ENCODE measurements around the gene F2RL3. TPM values are rescaled to one million over a fixed set of nuclear protein-coding genes. Genes with fewer than 3 reads are reported as not detected.
"Not testable (repeated sequence)": the region's sequence is repeated elsewhere in the genome, so short reads cannot be mapped to it uniquely, and the experiment has no call there.

Gene F2RL3
- total and polyA plus RNA-seq, 3 experiments from 2014 or later = not detected

DNA sequence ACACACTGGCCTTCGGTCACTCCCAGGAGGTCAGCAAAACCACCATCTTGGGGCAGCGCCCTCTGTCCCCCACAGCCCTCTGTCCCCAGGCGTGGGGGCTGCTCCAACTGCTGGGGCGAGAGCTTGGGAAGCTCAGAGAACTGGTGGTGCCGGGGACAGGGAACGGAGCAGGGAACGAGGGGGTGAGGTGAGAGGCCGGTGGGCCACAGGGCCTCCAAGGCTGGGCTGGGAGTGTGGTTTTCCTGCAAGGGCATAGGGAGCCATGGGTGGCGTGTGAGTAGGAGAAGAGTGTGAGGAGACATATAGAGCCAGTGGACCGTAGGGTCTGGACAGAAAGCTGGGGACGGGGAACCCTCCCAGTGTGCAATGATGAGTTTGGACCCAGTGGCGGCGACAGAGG is 34.1 kb downstream of the F2RL3 start:
- Mint-ChIP-seq H3K4me1 (no peaks in the 10 kb centered on the region), H3K27ac (no peak overlapping the region), H3K4me3 (no peak overlapping the region), H3K27me3 (peaks cover 8 to 27% of the 10 kb centered on the region in 2 donors), H3K36me3 (peaks cover 0 to 6% (median 5%) of the 10 kb centered on the region in 3 donors), H3K9me3 (peaks cover 0 to 12% (median 9%) of the 10 kb centered on the region in 5 donors)
- H3K36me3 ChIP-seq (ENCODE audit: insufficient read depth, low read length) = no peaks in the 10 kb centered on the region
- H3K9me3 ChIP-seq (ENCODE audit: low read length) = no peaks in the 10 kb centered on the region
- ChIA-PET POLR2A (no interaction called here), CTCF (no interaction called here)
- H3K4me3 ChIP-seq (ENCODE audit: low read length) = no peak overlapping the region
- H3K27ac ChIP-seq (ENCODE audit: low read depth, low read length) = no peak overlapping the region
- H3K4me1 ChIP-seq (ENCODE audit: insufficient read depth, low read length) = no peaks in the 10 kb centered on the region
- no peak for DNase-seq
- no peaks in the 10 kb centered on the region for H3K27me3 ChIP-seq (ENCODE audit: insufficient read depth, low read length, poor library complexity, severe bottlenecking)

DNA sequence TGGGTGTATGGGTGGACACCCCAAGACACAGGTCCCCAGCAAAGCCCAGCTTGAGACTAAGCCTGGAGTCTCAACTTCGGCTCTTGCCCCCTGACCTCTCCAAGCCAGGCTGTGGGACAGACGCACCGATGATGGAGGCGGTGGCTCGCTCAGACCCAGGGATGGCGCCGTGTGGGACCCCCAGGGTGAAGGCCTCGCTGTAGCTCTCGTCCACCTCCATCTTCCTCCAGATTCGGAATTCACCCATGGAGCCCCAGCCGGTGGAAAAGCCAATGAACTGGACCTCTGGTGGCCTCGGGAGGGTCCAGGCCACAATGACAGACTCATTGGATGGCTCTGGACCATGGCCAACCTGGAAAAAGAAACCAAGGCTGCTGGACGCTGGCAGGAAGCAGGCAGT is 39.1 kb downstream of the F2RL3 start:
- Mint-ChIP-seq H3K27ac (no peak overlapping the region), H3K9me3 (peaks cover 0 to 24% (median 12%) of the 10 kb centered on the region in 5 donors), H3K27me3 (peaks cover 10 to 33% of the 10 kb centered on the region in 2 donors), H3K4me3 (no peak overlapping the region), H3K36me3 (peaks cover 0 to 10% (median 5%) of the 10 kb centered on the region in 3 donors), H3K4me1 (no peaks in the 10 kb centered on the region)
- no peak for DNase-seq
- ChIA-PET POLR2A (no interaction called here), CTCF (no interaction called here)
- Histone ChIP-seq H3K27ac (ENCODE audit: low read depth, low read length) (no peak overlapping the region), H3K27me3 (ENCODE audit: insufficient read depth, low read length, poor library complexity, severe bottlenecking) (no peaks in the 10 kb centered on the region), H3K9me3 (ENCODE audit: low read length) (no peaks in the 10 kb centered on the region), H3K4me3 (ENCODE audit: low read length) (no peak overlapping the region), H3K36me3 (ENCODE audit: insufficient read depth, low read length) (no peaks in the 10 kb centered on the region), H3K4me1 (ENCODE audit: insufficient read depth, low read length) (no peaks in the 10 kb centered on the region)

DNA sequence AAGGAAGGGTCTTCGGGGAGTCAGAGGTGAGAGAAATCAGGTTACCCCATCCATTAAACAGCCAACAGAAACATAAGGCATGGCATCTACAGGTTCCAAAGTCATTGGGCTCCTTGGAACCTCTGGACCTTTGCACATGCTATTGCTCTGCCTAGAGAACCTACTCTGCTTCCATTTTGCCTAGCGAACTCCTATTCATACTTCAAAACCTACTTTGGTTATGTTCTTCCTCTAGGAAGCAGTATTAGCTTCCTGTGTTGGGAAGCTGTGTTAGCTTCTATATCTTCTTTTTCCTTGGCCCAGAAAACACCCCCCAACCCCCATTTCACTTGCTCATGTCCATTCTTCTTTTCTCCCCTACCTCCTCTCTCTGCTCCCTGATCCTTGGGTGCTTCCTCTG is 39.6 kb downstream of the F2RL3 start:
- Histone ChIP-seq H3K4me3 (ENCODE audit: low read length) (no peak overlapping the region), H3K27me3 (ENCODE audit: insufficient read depth, low read length, poor library complexity, severe bottlenecking) (no peaks in the 10 kb centered on the region), H3K27ac (ENCODE audit: low read depth, low read length) (no peak overlapping the region), H3K4me1 (ENCODE audit: insufficient read depth, low read length) (no peaks in the 10 kb centered on the region), H3K36me3 (ENCODE audit: insufficient read depth, low read length) (no peaks in the 10 kb centered on the region), H3K9me3 (ENCODE audit: low read length) (no peaks in the 10 kb centered on the region)
- H3K4me3 Mint-ChIP-seq = no peak overlapping the region
- DNase-seq = no peak
- ChIA-PET CTCF (no interaction called here), POLR2A (no interaction called here)
- no peak overlapping the region for H3K27ac Mint-ChIP-seq
- H3K9me3 Mint-ChIP-seq = peaks cover 3 to 25% (median 14%) of the 10 kb centered on the region in 5 donors
- no peaks in the 10 kb centered on the region for H3K4me1 Mint-ChIP-seq
- H3K36me3 Mint-ChIP-seq = peaks cover 0 to 10% (median 5%) of the 10 kb centered on the region in 3 donors
- peaks cover 10 to 33% of the 10 kb centered on the region in 2 donors for H3K27me3 Mint-ChIP-seq

- H3K27me3 Mint-ChIP-seq = peaks cover 10 to 33% of the 10 kb centered on the region in 2 donors
- H3K36me3 Mint-ChIP-seq = peaks cover 0 to 10% (median 5%) of the 10 kb centered on the region in 3 donors
- Histone ChIP-seq H3K4me3 (ENCODE audit: low read length) (no peak overlapping the region), H3K27ac (ENCODE audit: low read depth, low read length) (no peak overlapping the region), H3K36me3 (ENCODE audit: insufficient read depth, low read length) (no peaks in the 10 kb centered on the region), H3K4me1 (ENCODE audit: insufficient read depth, low read length) (no peaks in the 10 kb centered on the region), H3K27me3 (ENCODE audit: insufficient read depth, low read length, poor library complexity, severe bottlenecking) (no peaks in the 10 kb centered on the region), H3K9me3 (ENCODE audit: low read length) (no peaks in the 10 kb centered on the region)
- ChIA-PET CTCF (no interaction called here), POLR2A (no interaction called here)
- no peak for DNase-seq
- H3K9me3 Mint-ChIP-seq = peaks cover 6 to 31% (median 20%) of the 10 kb centered on the region in 5 donors
- no peak overlapping the region for H3K4me3 Mint-ChIP-seq
- H3K4me1 Mint-ChIP-seq = no peaks in the 10 kb centered on the region
- no peak overlapping the region for H3K27ac Mint-ChIP-seq
Measured at GRCh38 chr19:16928916-16929315, 40.1 kb downstream of the F2RL3 start.

- peaks cover 16 to 43% (median 32%) of the 10 kb centered on the region in 5 donors for H3K9me3 Mint-ChIP-seq
- no peak for DNase-seq
- ChIA-PET CTCF (no interaction called here), POLR2A (no interaction called here)
- no peaks in the 10 kb centered on the region for H3K27me3 ChIP-seq (ENCODE audit: insufficient read depth, low read length, poor library complexity, severe bottlenecking)
- H3K4me3 ChIP-seq (ENCODE audit: low read length) = no peak overlapping the region
- H3K9me3 ChIP-seq (ENCODE audit: low read length) = no peaks in the 10 kb centered on the region
- no peak overlapping the region for H3K27ac ChIP-seq (ENCODE audit: low read depth, low read length)
- H3K27me3 Mint-ChIP-seq = peaks cover 6 to 33% of the 10 kb centered on the region in 2 donors
- no peaks in the 10 kb centered on the region for H3K4me1 Mint-ChIP-seq
- H3K36me3 ChIP-seq (ENCODE audit: insufficient read depth, low read length) = no peaks in the 10 kb centered on the region
- peaks cover 0 to 10% (median 3%) of the 10 kb centered on the region in 3 donors for H3K36me3 Mint-ChIP-seq
- H3K4me1 ChIP-seq (ENCODE audit: insufficient read depth, low read length) = no peaks in the 10 kb centered on the region
- no peak overlapping the region for H3K4me3 Mint-ChIP-seq
- no peak overlapping the region for H3K27ac Mint-ChIP-seq
Measured at GRCh38 chr19:16930753-16931152, 42.0 kb downstream of the F2RL3 start.

DNA sequence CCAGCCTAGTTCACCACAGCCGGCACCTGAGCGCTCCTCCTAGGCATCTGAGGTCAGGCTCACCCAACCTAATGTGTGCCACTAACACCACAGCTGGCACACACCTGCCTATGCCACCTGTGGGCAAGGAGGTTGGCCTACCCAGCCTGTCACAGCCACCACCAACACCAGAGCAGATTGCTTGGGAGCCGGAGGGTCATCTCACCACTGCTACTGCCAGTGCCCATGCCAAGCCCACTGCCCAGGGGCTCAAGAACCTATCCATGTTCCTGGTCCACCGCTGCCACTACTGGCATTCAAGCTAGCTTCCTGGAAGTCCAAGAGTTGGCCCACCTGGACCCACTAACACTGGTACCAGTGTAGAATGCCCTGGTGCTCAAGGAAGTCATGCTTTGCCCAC is 42.5 kb downstream of the F2RL3 start:
- H3K4me3 Mint-ChIP-seq = no peak overlapping the region
- no peaks in the 10 kb centered on the region for H3K4me1 Mint-ChIP-seq
- ChIA-PET CTCF (no interaction called here), POLR2A (no interaction called here)
- peaks cover 6 to 33% of the 10 kb centered on the region in 2 donors for H3K27me3 Mint-ChIP-seq
- H3K36me3 ChIP-seq (ENCODE audit: insufficient read depth, low read length) = no peaks in the 10 kb centered on the region
- peaks cover 0 to 10% (median 3%) of the 10 kb centered on the region in 3 donors for H3K36me3 Mint-ChIP-seq
- H3K9me3 ChIP-seq (ENCODE audit: low read length) = no peaks in the 10 kb centered on the region
- no peaks in the 10 kb centered on the region for H3K27me3 ChIP-seq (ENCODE audit: insufficient read depth, low read length, poor library complexity, severe bottlenecking)
- H3K27ac ChIP-seq (ENCODE audit: low read depth, low read length) = no peak overlapping the region
- H3K27ac Mint-ChIP-seq = no peak overlapping the region
- H3K4me3 ChIP-seq (ENCODE audit: low read length) = no peak overlapping the region
- DNase-seq = no peak
- no peaks in the 10 kb centered on the region for H3K4me1 ChIP-seq (ENCODE audit: insufficient read depth, low read length)
- peaks cover 17 to 48% (median 38%) of the 10 kb centered on the region in 5 donors for H3K9me3 Mint-ChIP-seq

- H3K27me3 ChIP-seq (ENCODE audit: insufficient read depth, low read length, poor library complexity, severe bottlenecking) = no peaks in the 10 kb centered on the region
- peaks cover 2 to 7% of the 10 kb centered on the region in 2 donors for H3K27me3 Mint-ChIP-seq
- H3K4me3 Mint-ChIP-seq = no peak overlapping the region
- ChIA-PET CTCF (no interaction called here), POLR2A (no interaction called here)
- H3K27ac Mint-ChIP-seq = no peak overlapping the region
- no peaks in the 10 kb centered on the region for H3K36me3 ChIP-seq (ENCODE audit: insufficient read depth, low read length)
- no peak overlapping the region for H3K4me3 ChIP-seq (ENCODE audit: low read length)
- H3K36me3 Mint-ChIP-seq = peaks cover 0 to 4% (median 0%) of the 10 kb centered on the region in 3 donors
- no peaks in the 10 kb centered on the region for H3K9me3 ChIP-seq (ENCODE audit: low read length)
- peaks cover 16 to 32% (median 28%) of the 10 kb centered on the region in 5 donors for H3K9me3 Mint-ChIP-seq
- no peak for DNase-seq
- no peaks in the 10 kb centered on the region for H3K4me1 Mint-ChIP-seq
- H3K27ac ChIP-seq (ENCODE audit: low read depth, low read length) = no peak overlapping the region
- no peaks in the 10 kb centered on the region for H3K4me1 ChIP-seq (ENCODE audit: insufficient read depth, low read length)
Measured at GRCh38 chr19:16934489-16934888, 45.7 kb downstream of the F2RL3 start.

DNA sequence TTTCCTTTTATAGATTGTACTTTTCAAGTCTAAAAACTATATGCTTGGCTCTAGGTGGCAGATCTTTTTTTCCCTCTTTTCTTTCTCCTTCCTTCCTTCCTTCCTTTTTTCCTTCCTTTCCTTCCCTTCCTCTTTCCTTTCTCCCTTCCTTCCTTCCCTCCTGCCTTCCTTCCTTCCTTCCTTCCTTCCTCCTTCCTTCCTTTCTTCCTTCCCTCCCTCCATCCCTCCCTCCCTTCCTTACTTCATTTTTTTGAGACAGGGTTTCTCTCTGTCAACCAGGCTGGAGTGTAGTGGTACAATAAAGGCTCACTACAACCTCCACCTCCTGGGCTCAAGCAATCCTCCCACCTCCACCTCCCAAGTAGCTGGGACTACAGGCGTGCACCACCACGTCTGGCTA is 48.1 kb downstream of the F2RL3 start:
- Mint-ChIP-seq H3K36me3 (peaks cover 0 to under 1% (median 0%) of the 10 kb centered on the region in 3 donors), H3K27ac (no peak overlapping the region), H3K9me3 (peaks cover 16 to 32% (median 27%) of the 10 kb centered on the region in 5 donors), H3K4me1 (no peaks in the 10 kb centered on the region), H3K4me3 (no peak overlapping the region), H3K27me3 (peaks cover 0 to 3% of the 10 kb centered on the region in 2 donors)
- Histone ChIP-seq H3K9me3 (ENCODE audit: low read length) (no peaks in the 10 kb centered on the region), H3K27me3 (ENCODE audit: insufficient read depth, low read length, poor library complexity, severe bottlenecking) (no peaks in the 10 kb centered on the region), H3K4me3 (ENCODE audit: low read length) (no peak overlapping the region), H3K27ac (ENCODE audit: low read depth, low read length) (no peak overlapping the region), H3K4me1 (ENCODE audit: insufficient read depth, low read length) (no peaks in the 10 kb centered on the region), H3K36me3 (ENCODE audit: insufficient read depth, low read length) (no peaks in the 10 kb centered on the region)
- POLR2A ChIA-PET = no interaction called here
- DNase-seq = no peak
- CTCF ChIA-PET = no interaction called here

GRCh38 chr19:16937796-16938195 is 49.0 kb downstream of the F2RL3 start:
- H3K27me3 ChIP-seq (ENCODE audit: insufficient read depth, low read length, poor library complexity, severe bottlenecking); H3K4me1 Mint-ChIP-seq; H3K4me3 ChIP-seq (ENCODE audit: low read length); POLR2A ChIA-PET; H3K36me3 ChIP-seq (ENCODE audit: insufficient read depth, low read length); CTCF ChIA-PET; H3K36me3 Mint-ChIP-seq; H3K27me3 Mint-ChIP-seq; H3K4me3 Mint-ChIP-seq; H3K4me1 ChIP-seq (ENCODE audit: insufficient read depth, low read length); H3K9me3 ChIP-seq (ENCODE audit: low read length); DNase-seq; H3K27ac ChIP-seq (ENCODE audit: low read depth, low read length); H3K27ac Mint-ChIP-seq: not testable (repeated sequence)
- peaks cover 16 to 28% (median 21%) of the 10 kb centered on the region in 5 donors for H3K9me3 Mint-ChIP-seq
